ENCODE results near the gene STK35.
"Not testable (repeated sequence)": the region's sequence is repeated elsewhere in the genome, so short reads cannot be mapped to it uniquely, and the experiment has no call there.

The STK35 gene

GRCh38 chr20:2173186-2173585 lies 71.6 kb downstream of the STK35 start:
- ATAC-seq (replicated peaks; ENCODE audit: extremely low read depth, poor library complexity, severe bottlenecking) (no peak), DNase-seq (ENCODE audit: low spot score in 2 of 2) (no peak)
- H3K9me3 Mint-ChIP-seq, result no peaks in the 10 kb centered on the region
- H3K4me1 Mint-ChIP-seq, result peaks cover 5% of the 10 kb centered on the region
- H3K27ac Mint-ChIP-seq (ENCODE audit: low read depth), result no peak overlapping the region
- no peaks in the 10 kb centered on the region for H3K36me3 Mint-ChIP-seq (ENCODE audit: insufficient read depth)
- H3K27me3 Mint-ChIP-seq, result peaks cover 47% of the 10 kb centered on the region
- no peak overlapping the region for H3K4me3 Mint-ChIP-seq

GRCh38 chr20:2174067-2174466 lies 72.4 kb downstream of the STK35 start:
- peaks cover 56% of the 10 kb centered on the region for H3K27me3 Mint-ChIP-seq
- no peak overlapping the region for H3K4me3 Mint-ChIP-seq
- DNase-seq (ENCODE audit: low spot score in 2 of 2) (no peak), ATAC-seq (replicated peaks; ENCODE audit: extremely low read depth, poor library complexity, severe bottlenecking) (no peak)
- no peaks in the 10 kb centered on the region for H3K9me3 Mint-ChIP-seq
- H3K27ac Mint-ChIP-seq (ENCODE audit: low read depth), result no peak overlapping the region
- peaks cover 5% of the 10 kb centered on the region for H3K4me1 Mint-ChIP-seq
- H3K36me3 Mint-ChIP-seq (ENCODE audit: insufficient read depth), result no peaks in the 10 kb centered on the region

DNA sequence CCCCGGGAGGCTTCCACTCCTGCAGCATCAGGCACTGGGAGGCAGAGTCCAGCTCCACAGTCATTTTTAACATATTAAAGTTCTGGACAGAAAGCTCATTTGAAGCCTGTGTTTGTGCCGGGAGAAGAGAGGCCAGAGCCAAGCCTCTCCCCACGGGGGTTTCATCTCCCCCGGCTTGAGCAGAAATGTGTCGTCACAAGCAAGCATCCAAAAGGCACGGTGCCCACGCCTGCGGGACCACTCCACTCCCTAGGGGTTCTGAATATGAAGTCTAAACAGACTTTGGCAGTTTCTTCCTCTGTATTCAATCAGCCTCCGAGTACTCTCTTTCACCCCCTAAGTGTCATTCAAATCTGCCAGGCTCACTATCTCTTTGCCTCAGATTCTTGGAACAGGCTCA lies 75.3 kb downstream of the STK35 start:
- Mint-ChIP-seq H3K9me3 (no peaks in the 10 kb centered on the region), H3K27ac (ENCODE audit: low read depth) (no peak overlapping the region), H3K4me3 (no peak overlapping the region), H3K36me3 (ENCODE audit: insufficient read depth) (no peaks in the 10 kb centered on the region), H3K27me3 (peaks cover 49% of the 10 kb centered on the region), H3K4me1 (peaks cover 5% of the 10 kb centered on the region)
- ATAC-seq (replicated peaks; ENCODE audit: extremely low read depth, poor library complexity, severe bottlenecking) (no peak), DNase-seq (ENCODE audit: low spot score in 2 of 2) (no peak)

DNA sequence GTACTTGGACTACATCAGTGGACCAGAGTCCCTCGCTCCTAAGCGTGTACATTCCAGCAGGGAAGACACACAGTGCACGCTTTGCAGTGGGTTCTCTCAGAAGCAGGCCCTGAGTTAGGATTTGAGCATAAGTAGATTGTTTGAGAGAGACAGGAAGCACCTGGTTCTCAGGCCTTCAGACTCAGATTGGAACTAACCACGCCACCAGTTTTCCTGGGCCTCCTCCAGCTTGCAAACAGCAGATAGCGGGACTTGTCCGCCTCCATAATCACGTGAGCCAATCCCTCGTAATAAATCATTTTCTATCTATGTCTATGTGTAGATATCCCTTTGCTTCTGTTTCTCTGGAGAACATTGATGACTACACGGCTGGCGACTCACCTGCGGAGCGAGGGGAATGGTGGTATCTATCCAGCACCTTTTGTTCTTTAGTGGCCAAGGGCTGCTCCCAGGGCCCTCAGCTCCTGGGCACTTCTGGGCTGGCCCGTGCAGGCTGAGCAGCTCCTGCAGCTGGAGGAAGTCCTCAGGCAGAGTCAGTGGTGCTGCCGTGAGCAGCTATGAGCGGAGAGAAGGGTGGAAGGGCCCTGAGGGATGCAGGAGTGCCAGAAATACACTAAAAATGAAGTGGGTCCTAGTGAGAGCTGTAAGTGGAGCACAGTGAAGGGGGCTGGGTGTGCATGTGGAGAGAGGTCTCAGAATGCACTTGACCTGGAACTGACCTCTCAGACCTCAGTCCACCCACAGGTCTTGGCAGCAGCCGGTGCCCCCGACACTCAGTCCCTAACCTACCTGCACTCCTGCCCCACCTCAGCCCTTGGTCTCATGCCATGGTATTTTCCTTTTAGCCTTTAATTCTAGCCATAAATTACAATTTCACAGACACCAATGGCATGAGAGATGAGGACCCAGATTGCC lies 76.9 kb downstream of the STK35 start:
- ATAC-seq (replicated peaks; ENCODE audit: extremely low read depth, poor library complexity, severe bottlenecking) (no peak), DNase-seq (ENCODE audit: low spot score in 2 of 2) (no peak)
- Mint-ChIP-seq H3K36me3 (ENCODE audit: insufficient read depth) (no peaks in the 10 kb centered on the region), H3K4me1 (no peaks in the 10 kb centered on the region), H3K9me3 (no peaks in the 10 kb centered on the region), H3K27me3 (peaks cover 33% of the 10 kb centered on the region), H3K4me3 (no peak overlapping the region), H3K27ac (ENCODE audit: low read depth) (no peak overlapping the region)

- Mint-ChIP-seq H3K36me3 (ENCODE audit: insufficient read depth) (no peaks in the 10 kb centered on the region), H3K9me3 (no peaks in the 10 kb centered on the region), H3K27me3 (peaks cover 26% of the 10 kb centered on the region), H3K4me3 (no peak overlapping the region), H3K27ac (ENCODE audit: low read depth) (no peak overlapping the region), H3K4me1 (no peaks in the 10 kb centered on the region)
- no peak for ATAC-seq (replicated peaks; ENCODE audit: extremely low read depth, poor library complexity, severe bottlenecking)
- no peak for DNase-seq (ENCODE audit: low spot score in 2 of 2)
These were observed 77.6 kb downstream of the STK35 start for GRCh38 chr20:2179233-2179580.

DNA sequence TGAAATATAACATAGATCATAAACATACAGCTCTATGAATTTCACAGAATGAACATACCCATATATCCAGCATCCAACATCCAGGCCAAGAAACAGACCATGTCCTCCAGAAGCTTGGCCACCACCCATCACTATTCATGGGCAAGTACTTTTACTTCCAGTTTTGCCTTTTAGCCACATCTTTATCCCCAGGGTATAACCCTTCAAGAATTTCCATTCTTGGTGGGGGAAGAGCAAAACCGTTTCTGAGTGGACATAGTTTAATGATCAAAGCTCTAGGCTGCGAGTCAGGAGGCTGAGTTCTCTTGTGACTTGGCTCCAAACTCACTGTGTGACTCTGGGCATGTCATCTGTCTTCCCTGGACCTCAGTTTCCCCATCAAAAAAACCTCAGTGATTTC lies 78.3 kb downstream of the STK35 start:
- peaks cover 19% of the 10 kb centered on the region for H3K27me3 Mint-ChIP-seq
- no peak for DNase-seq (ENCODE audit: low spot score in 2 of 2)
- H3K27ac Mint-ChIP-seq (ENCODE audit: low read depth), result no peak overlapping the region
- H3K9me3 Mint-ChIP-seq, result no peaks in the 10 kb centered on the region
- no peaks in the 10 kb centered on the region for H3K4me1 Mint-ChIP-seq
- no peak for ATAC-seq (replicated peaks; ENCODE audit: extremely low read depth, poor library complexity, severe bottlenecking)
- H3K36me3 Mint-ChIP-seq (ENCODE audit: insufficient read depth), result no peaks in the 10 kb centered on the region
- no peak overlapping the region for H3K4me3 Mint-ChIP-seq

DNA sequence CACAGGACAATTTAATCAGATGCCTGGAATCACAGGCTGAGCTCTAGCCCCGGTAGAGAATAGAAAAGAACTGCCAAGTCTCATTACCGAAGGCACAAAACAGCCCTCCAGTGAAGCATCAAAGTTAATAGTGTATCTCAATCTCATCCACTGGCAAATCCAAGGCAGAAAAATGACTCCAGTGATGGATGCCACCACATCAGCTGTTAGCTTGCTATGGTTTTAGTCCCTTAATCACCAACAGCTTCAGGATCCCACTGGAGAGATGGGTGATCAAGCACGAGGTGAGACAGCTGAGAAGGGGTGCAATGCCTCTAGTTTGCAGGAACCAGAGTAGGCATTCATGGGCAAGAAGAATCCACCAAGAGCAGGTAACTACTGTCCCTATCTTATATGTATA lies 81.8 kb downstream of the STK35 start:
- Mint-ChIP-seq H3K27me3 (peaks cover 20% of the 10 kb centered on the region), H3K27ac (ENCODE audit: low read depth) (no peak overlapping the region), H3K4me3 (no peak overlapping the region), H3K4me1 (no peaks in the 10 kb centered on the region), H3K9me3 (peaks cover 6% of the 10 kb centered on the region), H3K36me3 (ENCODE audit: insufficient read depth) (no peaks in the 10 kb centered on the region)
- no peak for DNase-seq (ENCODE audit: low spot score in 2 of 2)
- ATAC-seq (replicated peaks; ENCODE audit: extremely low read depth, poor library complexity, severe bottlenecking), result no peak

DNA sequence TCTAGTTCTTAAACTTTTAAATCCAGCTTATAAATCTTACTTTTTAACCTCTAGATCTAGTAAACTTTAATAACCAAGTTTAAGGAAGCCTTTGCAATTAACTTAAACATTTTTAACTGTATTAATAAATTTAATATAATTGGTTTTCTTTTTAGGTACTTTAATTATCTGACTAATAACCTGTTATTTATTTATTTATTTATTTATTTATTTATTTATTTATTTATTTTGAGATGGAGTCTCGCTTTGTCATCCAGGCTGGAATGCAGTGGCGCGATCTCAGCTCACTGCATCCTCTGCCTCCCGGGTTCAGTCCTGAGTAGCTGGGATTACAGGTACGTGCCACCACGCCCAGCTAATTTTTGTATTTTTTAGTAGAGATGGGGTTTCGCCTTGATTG lies 83.3 kb downstream of the STK35 start:
- DNase-seq (ENCODE audit: low spot score in 2 of 2); H3K27ac Mint-ChIP-seq (ENCODE audit: low read depth); H3K4me1 Mint-ChIP-seq; H3K9me3 Mint-ChIP-seq; H3K4me3 Mint-ChIP-seq; ATAC-seq (replicated peaks; ENCODE audit: extremely low read depth, poor library complexity, severe bottlenecking); H3K36me3 Mint-ChIP-seq (ENCODE audit: insufficient read depth): not testable (repeated sequence)
- peaks cover 23% of the 10 kb centered on the region for H3K27me3 Mint-ChIP-seq

GRCh38 chr20:2195614-2196013 lies 94.0 kb downstream of the STK35 start:
- peaks cover 69% of the 10 kb centered on the region for H3K27me3 Mint-ChIP-seq
- DNase-seq (ENCODE audit: low spot score in 2 of 2), result no peak
- H3K27ac Mint-ChIP-seq (ENCODE audit: low read depth), result no peak overlapping the region
- no peaks in the 10 kb centered on the region for H3K36me3 Mint-ChIP-seq (ENCODE audit: insufficient read depth)
- H3K4me1 Mint-ChIP-seq, result no peaks in the 10 kb centered on the region
- ATAC-seq (replicated peaks; ENCODE audit: extremely low read depth, poor library complexity, severe bottlenecking), result no peak
- H3K4me3 Mint-ChIP-seq, result no peak overlapping the region
- H3K9me3 Mint-ChIP-seq, result no peaks in the 10 kb centered on the region

- Mint-ChIP-seq H3K4me1 (no peaks in the 10 kb centered on the region), H3K9me3 (no peaks in the 10 kb centered on the region), H3K27ac (ENCODE audit: low read depth) (no peak overlapping the region), H3K27me3 (peaks cover 66% of the 10 kb centered on the region), H3K36me3 (ENCODE audit: insufficient read depth) (no peaks in the 10 kb centered on the region), H3K4me3 (no peak overlapping the region)
- DNase-seq (ENCODE audit: low spot score in 2 of 2), result no peak
- ATAC-seq (replicated peaks; ENCODE audit: extremely low read depth, poor library complexity, severe bottlenecking), result no peak
These were observed 95.5 kb downstream of the STK35 start for GRCh38 chr20:2197166-2197565.
